VCaP (cell line): ENCODE results near the gene GPS2.

Experiments used
- H3K27ac ChIP-seq: fragments of 450-650 bp; 2 replicates; pipeline ENCODE4 v1.5.1; 2017
- CTCF ChIP-seq: fragments of 450-650 bp; conservative IDR thresholded peaks from 2 replicates; pipeline ENCODE4 v1.5.1; 2017; ENCODE audit warnings: mild to moderate bottlenecking, moderate library complexity

GPS2 gene

DNA sequence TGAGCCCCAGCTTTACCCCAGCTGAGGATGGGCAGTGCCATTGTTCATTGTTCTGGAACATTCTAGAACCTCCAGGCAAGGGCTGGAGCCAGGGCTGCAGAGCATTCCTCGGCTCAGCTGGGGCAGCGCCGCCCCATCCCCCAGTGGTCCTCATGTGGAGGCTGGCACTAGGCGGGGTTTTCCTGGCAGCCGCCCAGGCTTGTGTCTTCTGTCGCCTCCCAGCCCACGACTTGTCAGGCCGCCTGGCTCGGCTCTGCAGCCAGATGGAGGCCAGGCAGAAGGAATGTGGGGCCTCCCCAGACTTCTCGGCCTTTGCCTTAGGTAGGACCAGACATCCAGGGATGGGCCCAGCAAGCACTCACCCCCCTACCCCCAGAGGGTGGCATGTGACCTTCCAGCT lies 39.9 kb upstream of the GPS2 start, which contains the start of gene TMEM95:
TMEM95 (plus strand) TSS at position 104 of the 400 bp plus-strand sequence; CDS start at position 153, 49 bp downstream.
- no peak within 1 kb of the TSS for H3K27ac ChIP-seq
- TF ChIP-seq CTCF, result no peak

DNA sequence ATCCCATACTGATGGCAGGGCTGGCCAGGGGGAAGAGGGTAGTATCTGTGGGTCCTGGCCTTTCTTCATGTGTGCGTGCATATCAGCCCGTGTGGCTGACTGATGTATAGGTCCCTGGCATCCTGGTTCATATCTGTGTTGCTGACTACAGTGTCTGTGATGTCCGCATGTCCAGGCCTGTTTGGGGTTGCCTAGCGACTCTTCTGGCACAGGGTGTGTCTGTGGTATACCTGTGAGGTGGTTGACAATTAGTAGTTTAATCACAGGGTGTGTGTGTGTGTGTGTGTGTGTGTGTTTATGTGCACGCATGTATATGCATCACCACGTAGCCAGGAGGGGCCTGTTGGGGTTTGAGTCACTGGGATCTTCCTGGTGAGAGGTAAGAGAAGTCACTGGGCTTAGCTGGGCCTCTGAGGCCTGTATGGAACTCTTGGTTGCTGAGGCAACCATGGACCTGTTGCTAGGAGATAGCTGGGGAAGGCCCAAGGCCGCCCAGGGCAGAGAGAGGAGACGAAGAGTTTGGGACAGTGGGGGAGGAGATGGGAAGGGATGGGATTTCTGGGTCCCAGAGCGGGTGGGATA lies 39.2 kb upstream of the GPS2 start:
- H3K27ac ChIP-seq, result no peak overlapping the region
- no peak for TF ChIP-seq CTCF

GRCh38 chr17:7352910-7353635 lies 37.9 kb upstream of the GPS2 start:
- H3K27ac ChIP-seq, result peak overlapping the region; percentile 91; the same call in 1 of the 2 replicates
- no peak for TF ChIP-seq CTCF

DNA sequence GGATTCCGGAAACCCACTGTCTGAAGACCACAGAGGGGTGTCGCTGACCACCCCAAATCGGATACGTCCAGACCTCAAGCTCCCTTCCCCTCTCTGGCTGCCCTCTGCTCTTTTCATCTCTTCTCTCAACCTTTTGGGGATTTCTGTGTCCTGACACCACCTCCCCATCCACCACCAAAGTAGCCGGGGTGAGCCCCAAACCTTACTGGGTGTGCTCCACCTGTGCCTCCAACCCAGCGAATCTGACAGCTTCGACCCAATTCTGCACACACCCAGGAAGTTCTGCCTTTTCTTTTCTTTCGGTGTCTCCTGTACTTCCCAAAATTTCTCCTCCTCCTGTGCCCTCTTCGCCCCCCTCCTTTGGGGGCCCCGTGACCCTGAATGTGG lies 37.3 kb upstream of the GPS2 start:
- no peak for TF ChIP-seq CTCF
- H3K27ac ChIP-seq, result peak overlapping the region; percentile 91

GRCh38 chr17:7351665-7352502 lies 36.7 kb upstream of the GPS2 start, which contains the start of gene KCTD11:
TSS of gene KCTD11 (plus strand) at chr17:7352162.
- TF ChIP-seq CTCF, result peak; percentile 53
- H3K27ac ChIP-seq, result peak within 1 kb of the TSS; percentile 91

GRCh38 chr17:7348478-7349242 lies 33.5 kb upstream of the GPS2 start:
- no peak overlapping the region for H3K27ac ChIP-seq
- TF ChIP-seq CTCF, result no peak
